ENCODE data around the gene OR2AG2.
A peak's percentile ranks its signal among the peaks of the same experiment; 100 is the strongest.

DNA sequence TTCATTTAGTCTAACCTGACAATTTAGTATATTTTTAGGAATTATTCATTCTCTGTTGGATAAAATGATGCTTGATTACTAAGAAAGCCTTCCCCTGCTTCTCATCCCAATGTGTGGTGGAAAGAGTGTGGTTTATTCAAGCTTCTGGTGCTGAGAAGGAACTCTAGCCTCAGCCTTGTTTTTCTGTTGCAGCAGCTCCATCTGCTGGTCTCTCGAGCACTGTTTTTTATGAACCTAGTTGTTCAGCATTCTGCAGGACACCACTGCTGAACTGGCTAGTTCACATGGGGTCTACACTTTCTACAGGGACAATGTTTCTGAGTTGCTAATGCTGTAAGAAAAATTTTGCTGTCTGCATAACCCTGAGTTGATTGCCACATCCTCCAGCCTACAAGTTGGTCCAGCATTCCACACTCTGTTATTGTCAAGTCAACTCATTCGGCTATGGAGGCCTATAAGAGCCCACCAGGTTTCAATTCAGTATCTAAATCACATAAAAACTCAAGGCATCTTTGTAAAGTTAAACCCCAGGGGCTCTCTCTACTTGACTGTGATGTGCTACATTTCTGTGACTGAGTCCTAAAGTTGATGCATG lies 14.3 kb downstream of the OR2AG2 start:
- TF ChIP-seq, protein P1, sequence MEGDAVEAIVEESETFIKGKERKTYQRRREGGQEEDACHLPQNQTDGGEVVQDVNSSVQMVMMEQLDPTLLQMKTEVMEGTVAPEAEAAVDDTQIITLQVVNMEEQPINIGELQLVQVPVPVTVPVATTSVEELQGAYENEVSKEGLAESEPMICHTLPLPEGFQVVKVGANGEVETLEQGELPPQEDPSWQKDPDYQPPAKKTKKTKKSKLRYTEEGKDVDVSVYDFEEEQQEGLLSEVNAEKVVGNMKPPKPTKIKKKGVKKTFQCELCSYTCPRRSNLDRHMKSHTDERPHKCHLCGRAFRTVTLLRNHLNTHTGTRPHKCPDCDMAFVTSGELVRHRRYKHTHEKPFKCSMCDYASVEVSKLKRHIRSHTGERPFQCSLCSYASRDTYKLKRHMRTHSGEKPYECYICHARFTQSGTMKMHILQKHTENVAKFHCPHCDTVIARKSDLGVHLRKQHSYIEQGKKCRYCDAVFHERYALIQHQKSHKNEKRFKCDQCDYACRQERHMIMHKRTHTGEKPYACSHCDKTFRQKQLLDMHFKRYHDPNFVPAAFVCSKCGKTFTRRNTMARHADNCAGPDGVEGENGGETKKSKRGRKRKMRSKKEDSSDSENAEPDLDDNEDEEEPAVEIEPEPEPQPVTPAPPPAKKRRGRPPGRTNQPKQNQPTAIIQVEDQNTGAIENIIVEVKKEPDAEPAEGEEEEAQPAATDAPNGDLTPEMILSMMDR (IDR thresholded peaks at IDR 0.05) = peak; percentile 43 to 50 (median 50)
- TF ChIP-seq POLR2A (IDR thresholded peaks at IDR 0.05; ENCODE audit: low read depth) = no peak
- no peak for TF ChIP-seq POLR2AphosphoS5 (IDR thresholded peaks at IDR 0.05)

Measured in esophagus muscularis mucosa (tissue), 3 donors.